Inferior parietal cortex (tissue), 1 donor: ENCODE results near the gene PLPPR3.
"Not testable (repeated sequence)": the region's sequence is repeated elsewhere in the genome, so short reads cannot be mapped to it uniquely, and the experiment has no call there.

Experiments used
- DNase-seq: peaks from one replicate; pipeline ENCODE4 v3.0.0-alpha.2; 2016; ENCODE audit errors: extremely low spot score

Gene PLPPR3

GRCh38 chr19:854549-854948 lies 32.8 kb upstream of the PLPPR3 start:
- DNase-seq: no peak

- DNase-seq: not testable (repeated sequence)
Measured at GRCh38 chr19:853614-854220, 32.0 kb upstream of the PLPPR3 start.

GRCh38 chr19:853014-853585 lies 31.3 kb upstream of the PLPPR3 start:
- DNase-seq: no peak

GRCh38 chr19:852136-853013 lies 30.6 kb upstream of the PLPPR3 start, which contains the start of gene ELANE:
TSS of gene ELANE (plus strand) at chr19:852303. CDS start at chr19:852329, 26 bp downstream.
- DNase-seq: no peak

- DNase-seq: no peak
Measured at GRCh38 chr19:850979-851335, 29.2 kb upstream of the PLPPR3 start.

GRCh38 chr19:850221-850978 lies 28.6 kb upstream of the PLPPR3 start:
- DNase-seq: no peak

GRCh38 chr19:849195-849594 lies 27.4 kb upstream of the PLPPR3 start:
- not testable (repeated sequence) for DNase-seq

GRCh38 chr19:848386-848921 lies 26.7 kb upstream of the PLPPR3 start:
- no peak for DNase-seq

- DNase-seq: no peak
Measured at GRCh38 chr19:845707-846521, 24.2 kb upstream of the PLPPR3 start.

- DNase-seq: no peak
Measured at GRCh38 chr19:844546-844971, 22.8 kb upstream of the PLPPR3 start.

- DNase-seq: no peak
Measured at GRCh38 chr19:843836-844545, 22.2 kb upstream of the PLPPR3 start.

GRCh38 chr19:843180-843835 lies 21.6 kb upstream of the PLPPR3 start:
- no peak for DNase-seq

GRCh38 chr19:842802-843179 lies 21.0 kb upstream of the PLPPR3 start:
- DNase-seq: not testable (repeated sequence)

- DNase-seq: no peak
Measured at GRCh38 chr19:840519-841206, 18.9 kb upstream of the PLPPR3 start, which contains the start of gene PRTN3. TSS of gene PRTN3 (plus strand) at chr19:840999. CDS start at chr19:841009, 10 bp downstream.

GRCh38 chr19:835210-835810 lies 13.6 kb upstream of the PLPPR3 start:
- no peak for DNase-seq

- DNase-seq: no peak
Measured at GRCh38 chr19:834216-834615, 12.5 kb upstream of the PLPPR3 start.

GRCh38 chr19:831407-832369 lies 9.9 kb upstream of the PLPPR3 start:
- DNase-seq: no peak
